NCI-H748 treated with DMSO at 0.1 percent for 48 hours (cell line): ENCODE measurements around the gene TM4SF20.
A peak's percentile ranks its signal among the peaks of the same experiment; 100 is the strongest.

Experiments used
- DNase-seq: peaks from one replicate; lab custom pipeline; 2025; lab: John Stamatoyannopoulos, UW

Gene TM4SF20

GRCh38 chr2:227379095-227379494 lies at the start of gene TM4SF20:
TM4SF20 (minus strand) TSS chr2:227379306; CDS start chr2:227379268, 38 bp downstream.
- no peak for DNase-seq

- DNase-seq, result no peak
Measured at GRCh38 chr2:227428731-227429285, 49.7 kb upstream of the TM4SF20 start.

GRCh38 chr2:227423656-227424499 lies 44.8 kb upstream of the TM4SF20 start:
- DNase-seq, result no peak

- no peak for DNase-seq
Measured at GRCh38 chr2:227420087-227421052, 41.3 kb upstream of the TM4SF20 start.

- DNase-seq, result no peak
Measured at GRCh38 chr2:227416701-227417100, 37.6 kb upstream of the TM4SF20 start.

- no peak for DNase-seq
Measured at GRCh38 chr2:227415538-227416424, 36.7 kb upstream of the TM4SF20 start.

GRCh38 chr2:227414846-227415245 lies 35.7 kb upstream of the TM4SF20 start:
- DNase-seq, result no peak

GRCh38 chr2:227413371-227413770 lies 34.3 kb upstream of the TM4SF20 start:
- DNase-seq, result no peak

GRCh38 chr2:227412877-227413276 lies 33.8 kb upstream of the TM4SF20 start:
- no peak for DNase-seq

- no peak for DNase-seq
Measured at GRCh38 chr2:227411990-227412350, 32.9 kb upstream of the TM4SF20 start.

GRCh38 chr2:227411320-227411989 lies 32.3 kb upstream of the TM4SF20 start:
- DNase-seq, result no peak

- DNase-seq, result no peak
Measured at GRCh38 chr2:227410191-227410590, 31.1 kb upstream of the TM4SF20 start.

- no peak for DNase-seq
Measured at GRCh38 chr2:227407591-227408151, 28.6 kb upstream of the TM4SF20 start.

GRCh38 chr2:227406177-227407031 lies 27.3 kb upstream of the TM4SF20 start:
- peak; percentile 66 for DNase-seq

GRCh38 chr2:227404585-227405271 lies 25.6 kb upstream of the TM4SF20 start:
- no peak for DNase-seq

GRCh38 chr2:227402959-227403358 lies 23.9 kb upstream of the TM4SF20 start:
- no peak for DNase-seq

GRCh38 chr2:227402321-227402720 lies 23.2 kb upstream of the TM4SF20 start:
- no peak for DNase-seq

- DNase-seq, result no peak
Measured at GRCh38 chr2:227401550-227401949, 22.4 kb upstream of the TM4SF20 start.
